HepG2 (cell line): ENCODE measurements around the gene AMBRA1. TPM values are rescaled to one million over a fixed set of nuclear protein-coding genes. Genes with fewer than 3 reads are reported as not detected.

Experiments used
- AGO2 ChIP-seq: fragments of 200-400 bp; formaldehyde crosslinking; optimal IDR thresholded peaks from 2 replicates; pipeline ENCODE3; 2017; ENCODE audit warnings: mild to moderate bottlenecking, low read depth, low read length, moderate library complexity
- ARNT2 ChIP-seq: sonication (generic); formaldehyde crosslinking; IDR thresholded peaks from 2 replicates; pipeline ENCODE4 v1.8.0; 2022; ENCODE audit warnings: mild to moderate bottlenecking, low read depth, missing genetic modification reagents, moderate library complexity
- HNRNPH1 ChIP-seq: fragments of 200-400 bp; formaldehyde crosslinking; optimal IDR thresholded peaks from 2 replicates; pipeline ENCODE3; 2017; ENCODE audit warnings: mild to moderate bottlenecking, low read depth, low read length
- HOXA3 ChIP-seq: sonication (generic); formaldehyde crosslinking; IDR thresholded peaks from 2 replicates; pipeline ENCODE4 v1.5.0; 2020; ENCODE audit warnings: missing genetic modification reagents
- HOXA5 ChIP-seq: sonication (generic); formaldehyde crosslinking; IDR thresholded peaks from 2 replicates; pipeline ENCODE4 v1.4.0; 2020; ENCODE audit warnings: missing genetic modification reagents
- KDM2A ChIP-seq: sonication (generic); formaldehyde crosslinking; IDR thresholded peaks from 2 replicates; pipeline ENCODE4 v1.4.0; 2020; ENCODE audit warnings: low read depth, missing genetic modification reagents, borderline replicate concordance
- KLF13 ChIP-seq: sonication (generic); formaldehyde crosslinking; IDR thresholded peaks from 2 replicates; pipeline ENCODE4 v1.4.0; 2020; ENCODE audit warnings: mild to moderate bottlenecking, missing genetic modification reagents
- SRY ChIP-seq: sonication (generic); formaldehyde crosslinking; IDR thresholded peaks from 2 replicates; pipeline ENCODE4 v1.8.0; 2022; ENCODE audit warnings: mild to moderate bottlenecking, missing genetic modification reagents
- STAT6 ChIP-seq: sonication (generic); formaldehyde crosslinking; IDR thresholded peaks from 2 replicates; pipeline ENCODE4 v1.4.0; 2020; ENCODE audit warnings: missing genetic modification reagents, mild to moderate bottlenecking, borderline replicate concordance
- TEAD3 ChIP-seq: optimal IDR thresholded peaks from 2 replicates; pipeline ENCODE3; 2016; ENCODE audit warnings: borderline replicate concordance
- ZFAT ChIP-seq: sonication (generic); formaldehyde crosslinking; conservative IDR thresholded peaks from 2 replicates; pipeline ENCODE4 v1.8.1; 2023; ENCODE audit warnings: missing genetic modification reagents, inconsistent platforms
- ZFP37 ChIP-seq: sonication (generic); formaldehyde crosslinking; IDR thresholded peaks from 2 replicates; pipeline ENCODE4 v1.4.0; 2020; ENCODE audit warnings: missing genetic modification reagents, borderline replicate concordance
- ZNF124 ChIP-seq: sonication (generic); formaldehyde crosslinking; IDR thresholded peaks from 2 replicates; pipeline ENCODE4 v1.4.0; 2020; ENCODE audit warnings: missing genetic modification reagents
- ZNF768 ChIP-seq: sonication (generic); formaldehyde crosslinking; IDR thresholded peaks from 2 replicates; pipeline ENCODE4 v1.4.0; 2020; ENCODE audit warnings: missing genetic modification reagents
- polyA plus RNA-seq, 8 experiments: library from polyadenylated mRNA; depleted of rRNA in 3 of 8; stranded (reverse) in 7 of 8; unstranded in 1 of 8; fragments of >200 nt; fragmentation: Illumina TruSeq in 4 of 8; extraction: Trizol in 4 of 8; gene quantifications; 2 replicates each; pipeline versions ENCODE4 v1.2.1 to v1.2.3, GENCODE V29; 2011 to 2016; ENCODE audit warnings: low read depth in 4 of 8, missing spikeins in 1 of 8, mixed read lengths in 1 of 8; ENCODE audit not compliant: insufficient read depth in 1 of 8
- total RNA-seq, 5 experiments: library from RNA; depleted of rRNA; stranded (reverse); fragments of >200 nt; fragmentation: Illumina TruSeq; extraction: Trizol; gene quantifications; 2 replicates each; pipeline ENCODE4 v1.2.3, GENCODE V29; 2016; ENCODE audit warnings: low read depth in 1 of 5
- TF ChIP-seq, protein P1 (sequence below): sonication (generic); formaldehyde crosslinking; IDR thresholded peaks from 2 replicates; pipeline ENCODE4 v1.9.0; 2021; ENCODE audit warnings: missing genetic modification reagents, borderline replicate concordance
- TF ChIP-seq, protein P2 (sequence below): IDR thresholded peaks from 2 replicates; pipeline ENCODE4 v1.6.1; 2012; ENCODE audit warnings: low read length, improper control_type of control experiment
- TF ChIP-seq, protein P3 (sequence below): sonication (generic); formaldehyde crosslinking; IDR thresholded peaks from 2 replicates; pipeline ENCODE4 v1.5.0; 2020; ENCODE audit warnings: missing genetic modification reagents
- TF ChIP-seq, protein P4 (sequence below): sonication (generic); formaldehyde crosslinking; IDR thresholded peaks from 2 replicates; pipeline ENCODE4 v1.9.0; 2021; ENCODE audit warnings: missing genetic modification reagents, borderline replicate concordance

The AMBRA1 gene
- total and polyA plus RNA-seq, 2 of the 13 experiments (the other 11 are each of a cell fraction or from before 2014, with no cell fraction given), result 15.7 to 26.0 TPM

- TF ChIP-seq, protein P1, sequence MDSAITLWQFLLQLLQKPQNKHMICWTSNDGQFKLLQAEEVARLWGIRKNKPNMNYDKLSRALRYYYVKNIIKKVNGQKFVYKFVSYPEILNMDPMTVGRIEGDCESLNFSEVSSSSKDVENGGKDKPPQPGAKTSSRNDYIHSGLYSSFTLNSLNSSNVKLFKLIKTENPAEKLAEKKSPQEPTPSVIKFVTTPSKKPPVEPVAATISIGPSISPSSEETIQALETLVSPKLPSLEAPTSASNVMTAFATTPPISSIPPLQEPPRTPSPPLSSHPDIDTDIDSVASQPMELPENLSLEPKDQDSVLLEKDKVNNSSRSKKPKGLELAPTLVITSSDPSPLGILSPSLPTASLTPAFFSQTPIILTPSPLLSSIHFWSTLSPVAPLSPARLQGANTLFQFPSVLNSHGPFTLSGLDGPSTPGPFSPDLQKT (CRISPR knock-in tag), result no peak
- TF ChIP-seq, protein P2, sequence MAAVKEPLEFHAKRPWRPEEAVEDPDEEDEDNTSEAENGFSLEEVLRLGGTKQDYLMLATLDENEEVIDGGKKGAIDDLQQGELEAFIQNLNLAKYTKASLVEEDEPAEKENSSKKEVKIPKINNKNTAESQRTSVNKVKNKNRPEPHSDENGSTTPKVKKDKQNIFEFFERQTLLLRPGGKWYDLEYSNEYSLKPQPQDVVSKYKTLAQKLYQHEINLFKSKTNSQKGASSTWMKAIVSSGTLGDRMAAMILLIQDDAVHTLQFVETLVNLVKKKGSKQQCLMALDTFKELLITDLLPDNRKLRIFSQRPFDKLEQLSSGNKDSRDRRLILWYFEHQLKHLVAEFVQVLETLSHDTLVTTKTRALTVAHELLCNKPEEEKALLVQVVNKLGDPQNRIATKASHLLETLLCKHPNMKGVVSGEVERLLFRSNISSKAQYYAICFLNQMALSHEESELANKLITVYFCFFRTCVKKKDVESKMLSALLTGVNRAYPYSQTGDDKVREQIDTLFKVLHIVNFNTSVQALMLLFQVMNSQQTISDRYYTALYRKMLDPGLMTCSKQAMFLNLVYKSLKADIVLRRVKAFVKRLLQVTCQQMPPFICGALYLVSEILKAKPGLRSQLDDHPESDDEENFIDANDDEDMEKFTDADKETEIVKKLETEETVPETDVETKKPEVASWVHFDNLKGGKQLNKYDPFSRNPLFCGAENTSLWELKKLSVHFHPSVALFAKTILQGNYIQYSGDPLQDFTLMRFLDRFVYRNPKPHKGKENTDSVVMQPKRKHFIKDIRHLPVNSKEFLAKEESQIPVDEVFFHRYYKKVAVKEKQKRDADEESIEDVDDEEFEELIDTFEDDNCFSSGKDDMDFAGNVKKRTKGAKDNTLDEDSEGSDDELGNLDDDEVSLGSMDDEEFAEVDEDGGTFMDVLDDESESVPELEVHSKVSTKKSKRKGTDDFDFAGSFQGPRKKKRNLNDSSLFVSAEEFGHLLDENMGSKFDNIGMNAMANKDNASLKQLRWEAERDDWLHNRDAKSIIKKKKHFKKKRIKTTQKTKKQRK, result no peak; the same call in 1 of the 2 replicates
- peak; percentile 89 for TF ChIP-seq HOXA5
- TF ChIP-seq ZNF124 (CRISPR knock-in tag), result peak; percentile 83
- TF ChIP-seq TEAD3, result peak; percentile 55
- TF ChIP-seq AGO2, result peak; percentile 92
- TF ChIP-seq, protein P3, sequence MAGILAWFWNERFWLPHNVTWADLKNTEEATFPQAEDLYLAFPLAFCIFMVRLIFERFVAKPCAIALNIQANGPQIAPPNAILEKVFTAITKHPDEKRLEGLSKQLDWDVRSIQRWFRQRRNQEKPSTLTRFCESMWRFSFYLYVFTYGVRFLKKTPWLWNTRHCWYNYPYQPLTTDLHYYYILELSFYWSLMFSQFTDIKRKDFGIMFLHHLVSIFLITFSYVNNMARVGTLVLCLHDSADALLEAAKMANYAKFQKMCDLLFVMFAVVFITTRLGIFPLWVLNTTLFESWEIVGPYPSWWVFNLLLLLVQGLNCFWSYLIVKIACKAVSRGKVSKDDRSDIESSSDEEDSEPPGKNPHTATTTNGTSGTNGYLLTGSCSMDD (CRISPR knock-in tag), result no peak
- TF ChIP-seq KDM2A, result peak; percentile 77
- TF ChIP-seq, protein P4, sequence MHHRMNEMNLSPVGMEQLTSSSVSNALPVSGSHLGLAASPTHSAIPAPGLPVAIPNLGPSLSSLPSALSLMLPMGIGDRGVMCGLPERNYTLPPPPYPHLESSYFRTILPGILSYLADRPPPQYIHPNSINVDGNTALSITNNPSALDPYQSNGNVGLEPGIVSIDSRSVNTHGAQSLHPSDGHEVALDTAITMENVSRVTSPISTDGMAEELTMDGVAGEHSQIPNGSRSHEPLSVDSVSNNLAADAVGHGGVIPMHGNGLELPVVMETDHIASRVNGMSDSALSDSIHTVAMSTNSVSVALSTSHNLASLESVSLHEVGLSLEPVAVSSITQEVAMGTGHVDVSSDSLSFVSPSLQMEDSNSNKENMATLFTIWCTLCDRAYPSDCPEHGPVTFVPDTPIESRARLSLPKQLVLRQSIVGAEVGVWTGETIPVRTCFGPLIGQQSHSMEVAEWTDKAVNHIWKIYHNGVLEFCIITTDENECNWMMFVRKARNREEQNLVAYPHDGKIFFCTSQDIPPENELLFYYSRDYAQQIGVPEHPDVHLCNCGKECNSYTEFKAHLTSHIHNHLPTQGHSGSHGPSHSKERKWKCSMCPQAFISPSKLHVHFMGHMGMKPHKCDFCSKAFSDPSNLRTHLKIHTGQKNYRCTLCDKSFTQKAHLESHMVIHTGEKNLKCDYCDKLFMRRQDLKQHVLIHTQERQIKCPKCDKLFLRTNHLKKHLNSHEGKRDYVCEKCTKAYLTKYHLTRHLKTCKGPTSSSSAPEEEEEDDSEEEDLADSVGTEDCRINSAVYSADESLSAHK (CRISPR knock-in tag), result no peak
- no peak for TF ChIP-seq KLF13 (CRISPR knock-in tag)
- peak; percentile 85 for TF ChIP-seq HOXA3 (CRISPR knock-in tag)
- TF ChIP-seq ZNF768 (CRISPR knock-in tag), result peak; percentile 68; the same call in 1 of the 2 replicates
- no peak for TF ChIP-seq ZFAT (CRISPR knock-in tag)
- no peak for TF ChIP-seq HNRNPH1
- TF ChIP-seq ZFP37, result peak; percentile 86; the same call in 1 of the 2 replicates
- peak; percentile 82 for TF ChIP-seq SRY (CRISPR knock-in tag)
- TF ChIP-seq ARNT2, result peak; percentile 31; the same call in 1 of the 2 replicates
- no peak; the same call in 1 of the 2 replicates for TF ChIP-seq STAT6 (CRISPR knock-in tag)
Measured at GRCh38 chr11:46593550-46594373, at the start of gene AMBRA1 (continued).
